Dermis lymphatic vessel endothelial cell (primary cell): Measurements from ENCODE around the gene MANEA. TPM values are rescaled to one million over a fixed set of nuclear protein-coding genes. Genes with fewer than 3 reads are reported as not detected.

Source experiments
- total RNA-seq: library from RNA; depleted of rRNA; stranded (reverse); fragments of >200 nt; gene quantifications from 2 replicates; pipeline ENCODE4 v1.2.1, GENCODE V29; 2014

The MANEA gene
- total RNA-seq = 10.7 and 11.5 TPM in 2 replicates

GRCh38 chr6:95577304-95578105, at the start of gene MANEA:
Gene MANEA (plus strand): TSS chr6:95577535. CDS start chr6:95586440, 8,905 bp downstream.

